KMS-11 (cell line): ENCODE data around the gene MAP3K2.

Experiments used
- H2AFZ ChIP-seq: fragments of 200-600 bp; sonication (generic); 2 replicates; pipeline ENCODE4 v1.6.1; 2016; ENCODE audit warnings: antibody characterized with exemption, mixed run types, low read depth
- H3K27ac ChIP-seq: fragments of 200-600 bp; sonication (generic); 2 replicates; pipeline ENCODE4 v1.6.1; 2016; ENCODE audit warnings: mild to moderate bottlenecking, mixed run types
- H3K27me3 ChIP-seq: fragments of 200-600 bp; sonication (generic); 2 replicates; pipeline ENCODE4 v1.6.1; 2017; ENCODE audit warnings: mild to moderate bottlenecking, low read depth, mixed run types, moderate library complexity; ENCODE audit not compliant: insufficient read depth
- H3K36me3 ChIP-seq: fragments of 200-600 bp; sonication (generic); 2 replicates; pipeline ENCODE4 v1.6.1; 2017; ENCODE audit warnings: mild to moderate bottlenecking, mixed run types; ENCODE audit not compliant: insufficient read depth
- H3K4me1 ChIP-seq: fragments of 200-600 bp; sonication (generic); 2 replicates; pipeline ENCODE4 v1.6.1; 2016; ENCODE audit warnings: mild to moderate bottlenecking, low read depth, mixed run types; ENCODE audit not compliant: poor library complexity, severe bottlenecking
- H3K4me2 ChIP-seq: fragments of 200-600 bp; sonication (generic); 2 replicates; pipeline ENCODE4 v1.7.0; 2016; ENCODE audit warnings: mild to moderate bottlenecking, mixed run types
- H3K4me3 ChIP-seq: fragments of 200-600 bp; sonication (generic); IDR thresholded peaks from 2 replicates; pipeline ENCODE4 v1.6.1; 2017; ENCODE audit warnings: low read depth, low read length, mixed read lengths; ENCODE audit not compliant: insufficient read depth
- H3K79me2 ChIP-seq: fragments of 200-600 bp; sonication (generic); 2 replicates; pipeline ENCODE4 v1.6.1; 2016; ENCODE audit warnings: low read depth, mixed run types; ENCODE audit not compliant: insufficient read depth
- H3K9ac ChIP-seq: fragments of 200-600 bp; sonication (generic); 2 replicates; pipeline ENCODE4 v1.6.1; 2016; ENCODE audit warnings: mild to moderate bottlenecking, mixed run types
- H4K20me1 ChIP-seq: fragments of 200-600 bp; sonication (generic); 2 replicates; pipeline ENCODE4 v1.6.1; 2016; ENCODE audit warnings: mild to moderate bottlenecking, mixed run types; ENCODE audit not compliant: insufficient read depth
- CTCF ChIP-seq: fragments of 200-600 bp; sonication (generic); conservative IDR thresholded peaks from 2 replicates; pipeline ENCODE4 v1.6.1; 2017; ENCODE audit warnings: low read depth, mild to moderate bottlenecking, antibody characterized with exemption, low read length, moderate library complexity, mixed read lengths

The MAP3K2 gene

GRCh38 chr2:127394492-127394891 is 6.7 kb upstream of the MAP3K2 start:
- Histone ChIP-seq H2AFZ (no peak overlapping the region), H3K27me3 (no peaks in the 10 kb centered on the region), H4K20me1 (no peaks in the 10 kb centered on the region), H3K4me1 (peaks cover 23% of the 10 kb centered on the region), H3K4me3 (no peak overlapping the region), H3K9ac (no peak overlapping the region), H3K36me3 (no peaks in the 10 kb centered on the region), H3K79me2 (no peaks in the 10 kb centered on the region), H3K4me2 (no peak overlapping the region), H3K27ac (no peak overlapping the region)
- TF ChIP-seq CTCF, result no peak

- Histone ChIP-seq H3K36me3 (no peaks in the 10 kb centered on the region), H3K9ac (no peak overlapping the region), H3K27ac (no peak overlapping the region), H3K27me3 (no peaks in the 10 kb centered on the region), H3K79me2 (no peaks in the 10 kb centered on the region), H3K4me2 (no peak overlapping the region), H3K4me1 (peaks cover 29% of the 10 kb centered on the region), H3K4me3 (no peak overlapping the region), H2AFZ (no peak overlapping the region), H4K20me1 (no peaks in the 10 kb centered on the region)
- no peak for TF ChIP-seq CTCF
Observed at GRCh38 chr2:127392828-127393578, 5.2 kb upstream of the MAP3K2 start.

GRCh38 chr2:127392133-127392827 is 4.5 kb upstream of the MAP3K2 start:
- no peak for TF ChIP-seq CTCF
- H4K20me1 ChIP-seq, result no peaks in the 10 kb centered on the region
- H3K79me2 ChIP-seq, result no peaks in the 10 kb centered on the region
- no peak overlapping the region for H3K4me3 ChIP-seq
- no peak overlapping the region for H3K27ac ChIP-seq
- no peaks in the 10 kb centered on the region for H3K36me3 ChIP-seq
- peaks cover 26% of the 10 kb centered on the region for H3K4me1 ChIP-seq
- H2AFZ ChIP-seq, result no peak overlapping the region
- H3K9ac ChIP-seq, result no peak overlapping the region
- no peak overlapping the region for H3K4me2 ChIP-seq
- H3K27me3 ChIP-seq, result no peaks in the 10 kb centered on the region

GRCh38 chr2:127389778-127390435 is 2.1 kb upstream of the MAP3K2 start:
- Histone ChIP-seq H3K4me2 (no peak overlapping the region), H2AFZ (no peak overlapping the region), H4K20me1 (no peaks in the 10 kb centered on the region), H3K9ac (no peak overlapping the region), H3K36me3 (no peaks in the 10 kb centered on the region), H3K27me3 (no peaks in the 10 kb centered on the region), H3K27ac (no peak overlapping the region), H3K79me2 (peaks cover 20% of the 10 kb centered on the region; the same call in 1 of the 2 replicates), H3K4me3 (no peak overlapping the region), H3K4me1 (peaks cover 37% of the 10 kb centered on the region)
- no peak for TF ChIP-seq CTCF
